A549 (cell line): Measurements from ENCODE around the gene PTCD1. TPM values are rescaled to one million over a fixed set of nuclear protein-coding genes. Genes with fewer than 3 reads are reported as not detected.

Experiments used
- BHLHE40 ChIP-seq: IDR thresholded peaks from 2 replicates; pipeline ENCODE4 v1.6.1; 2012; ENCODE audit warnings: low read depth, low read length, inconsistent platforms
- CEBPB ChIP-seq, 2 experiments: fragments of >200 bp in 1 of 2; sonication (Bioruptor Twin) in 1 of 2; formaldehyde crosslinking in 1 of 2; IDR thresholded peaks; 2 replicates each; pipeline ENCODE4 v1.6.1; 2012 to 2016
- CHD2 ChIP-seq: fragments of 150-350 bp; IDR thresholded peaks from 2 replicates; pipeline ENCODE4 v1.6.1; 2014; ENCODE audit warnings: low read length; ENCODE audit not compliant: partially characterized antibody
- EP300 ChIP-seq, 2 experiments: fragments of >200 bp; sonication (Bioruptor Twin); formaldehyde crosslinking; IDR thresholded peaks; 2 replicates in 1 of 2; 3 replicates in 1 of 2; pipeline ENCODE4 v1.6.1; 2016 to 2017
- FOSB ChIP-seq: fragments of 250-450 bp; sonication (Bioruptor Pico); IDR thresholded peaks from 2 replicates; pipeline ENCODE4 v1.5.0; 2020; ENCODE audit warnings: mild to moderate bottlenecking, moderate library complexity
- FOSL2 ChIP-seq, 2 experiments: fragments of 450-650 bp in 1 of 2; fragments of >200 bp in 1 of 2; sonication (Bioruptor Twin) in 1 of 2; formaldehyde crosslinking; IDR thresholded peaks; 2 replicates each; pipeline versions ENCODE4 v1.5.0 to v1.6.1; 2016 to 2020; ENCODE audit warnings: mild to moderate bottlenecking in 1 of 2, moderate library complexity in 1 of 2
- HES2 ChIP-seq: fragments of >200 bp; sonication (Bioruptor Twin); formaldehyde crosslinking; IDR thresholded peaks from 2 replicates; pipeline ENCODE4 v1.6.1; 2016
- JUNB ChIP-seq: fragments of >200 bp; sonication (Bioruptor Twin); formaldehyde crosslinking; IDR thresholded peaks from 2 replicates; pipeline ENCODE4 v1.6.1; 2016
- KDM5A ChIP-seq: fragments of 200-600 bp; sonication (generic); IDR thresholded peaks from 2 replicates; pipeline ENCODE4 v1.6.1; 2016; ENCODE audit warnings: antibody characterized with exemption, mild to moderate bottlenecking
- MAFK ChIP-seq: fragments of 450-650 bp; IDR thresholded peaks from 2 replicates; pipeline ENCODE4 v1.6.1; 2014; ENCODE audit not compliant: partially characterized antibody
- MAZ ChIP-seq: fragments of 150-350 bp; IDR thresholded peaks from 2 replicates; pipeline ENCODE4 v1.6.1; 2014; ENCODE audit warnings: antibody characterized with exemption, low read depth, low read length, borderline replicate concordance
- MYC ChIP-seq: IDR thresholded peaks from 2 replicates; pipeline ENCODE4 v1.6.1; 2012; ENCODE audit warnings: mild to moderate bottlenecking, inconsistent platforms, low read length, improper control_type of control experiment, borderline replicate concordance
- NR3C1 ChIP-seq: fragments of >200 bp; sonication (Bioruptor Twin); formaldehyde crosslinking; IDR thresholded peaks from 3 replicates; pipeline ENCODE4 v1.6.1; 2017
- PHF8 ChIP-seq: fragments of 200-600 bp; sonication (generic); IDR thresholded peaks from 2 replicates; pipeline ENCODE4 v1.6.1; 2016; ENCODE audit warnings: low read depth, mild to moderate bottlenecking, antibody characterized with exemption, moderate library complexity, borderline replicate concordance
- POLR2A ChIP-seq: IDR thresholded peaks from 2 replicates; pipeline ENCODE4 v1.6.1; 2012; ENCODE audit warnings: mild to moderate bottlenecking, low read length
- POLR2AphosphoS2 ChIP-seq: conservative IDR thresholded peaks from 2 replicates; pipeline ENCODE4 v1.6.1; 2012; ENCODE audit warnings: low read length, improper control_type of control experiment, inconsistent platforms
- SMC3 ChIP-seq: fragments of >200 bp; sonication (Bioruptor Twin); formaldehyde crosslinking; IDR thresholded peaks from 3 replicates; pipeline ENCODE4 v1.6.1; 2018; ENCODE audit warnings: inconsistent platforms
- TFCP2L1 ChIP-seq: fragments of 250-450 bp; sonication (Bioruptor Pico); IDR thresholded peaks from 2 replicates; pipeline ENCODE4 v1.5.0; 2021; ENCODE audit warnings: mild to moderate bottlenecking
- TP53 ChIP-seq: fragments of 250-450 bp; sonication (Bioruptor Pico); IDR thresholded peaks from 2 replicates; pipeline ENCODE4 v1.5.0; 2021; ENCODE audit warnings: mild to moderate bottlenecking, moderate library complexity
- USF2 ChIP-seq: fragments of 450-650 bp; IDR thresholded peaks from 2 replicates; pipeline ENCODE4 v1.6.1; 2014; ENCODE audit warnings: antibody characterized with exemption
- ZNF302 ChIP-seq: fragments of 250-450 bp; sonication (Bioruptor Pico); IDR thresholded peaks from 2 replicates; pipeline ENCODE4 v1.9.0; 2021; ENCODE audit warnings: inconsistent platforms, mild to moderate bottlenecking, moderate library complexity
- polyA plus RNA-seq, 4 experiments: library from polyadenylated mRNA; depleted of rRNA in 3 of 4; stranded (reverse); fragments of >200 nt; fragmentation: RNase III in 1 of 4; extraction: RNeasy Plus Mini Kit Qiagen cat#74134 plus additional on column Dnase treatment in 1 of 4; gene quantifications; 2 replicates in 3 of 4; 3 replicates in 1 of 4; pipeline ENCODE4 v1.2.3, GENCODE V29; 2011 to 2017
- TF ChIP-seq, protein P1 (sequence below): fragments of 200-600 bp; sonication (generic); IDR thresholded peaks from 2 replicates; pipeline ENCODE4 v1.6.1; 2016; ENCODE audit warnings: antibody characterized with exemption, mild to moderate bottlenecking, moderate library complexity
- TF ChIP-seq, protein P2 (sequence below): fragments of 250-450 bp; sonication (Bioruptor Pico); IDR thresholded peaks from 2 replicates; pipeline ENCODE4 v1.5.0; 2020; ENCODE audit warnings: low read depth, mild to moderate bottlenecking, moderate library complexity

PTCD1 gene
- polyA plus RNA-seq, 2 of the 4 experiments (the other 2 are of a cell fraction) = 3.9 to 5.4 TPM

GRCh38 chr7:99472561-99473314 lies 34.1 kb upstream of the PTCD1 start, which contains the start of gene ZNF789 (continued):
- no peak for TF ChIP-seq FOSL2 (IDR thresholded peaks at IDR 0.05)
- 0 out of 2 replicates have a peak, but pooled peaks have one; percentile 12 for TF ChIP-seq FOSL2 (CRISPR knock-in tag; IDR thresholded peaks at IDR 0.05)
- TF ChIP-seq PHF8 = peak; percentile 59; the same call in 1 of the 2 replicates
- no peak for TF ChIP-seq CHD2
- no peak for TF ChIP-seq EP300 (IDR thresholded peaks at IDR 0.05)
- TF ChIP-seq ZNF302 (CRISPR knock-in tag) = no peak
- 0 out of 2 replicates have a peak, but pooled peaks have one; percentile 29 for TF ChIP-seq TP53
- TF ChIP-seq POLR2AphosphoS2 = no peak
- TF ChIP-seq MAZ = no peak
- no peak for TF ChIP-seq CEBPB (IDR thresholded peaks at IDR 0.05)
- TF ChIP-seq MAFK = no peak
- TF ChIP-seq MYC = 0 out of 2 replicates have a peak, but pooled peaks have one; percentile 40
- 0 out of 2 replicates have a peak, but pooled peaks have one; percentile 30 for TF ChIP-seq KDM5A
- TF ChIP-seq TFCP2L1 = no peak
- TF ChIP-seq FOSB = no peak
- TF ChIP-seq HES2 = no peak
- no peak for TF ChIP-seq SMC3
- no peak for TF ChIP-seq JUNB
- TF ChIP-seq POLR2A = peak; percentile 55
- TF ChIP-seq, protein P1, sequence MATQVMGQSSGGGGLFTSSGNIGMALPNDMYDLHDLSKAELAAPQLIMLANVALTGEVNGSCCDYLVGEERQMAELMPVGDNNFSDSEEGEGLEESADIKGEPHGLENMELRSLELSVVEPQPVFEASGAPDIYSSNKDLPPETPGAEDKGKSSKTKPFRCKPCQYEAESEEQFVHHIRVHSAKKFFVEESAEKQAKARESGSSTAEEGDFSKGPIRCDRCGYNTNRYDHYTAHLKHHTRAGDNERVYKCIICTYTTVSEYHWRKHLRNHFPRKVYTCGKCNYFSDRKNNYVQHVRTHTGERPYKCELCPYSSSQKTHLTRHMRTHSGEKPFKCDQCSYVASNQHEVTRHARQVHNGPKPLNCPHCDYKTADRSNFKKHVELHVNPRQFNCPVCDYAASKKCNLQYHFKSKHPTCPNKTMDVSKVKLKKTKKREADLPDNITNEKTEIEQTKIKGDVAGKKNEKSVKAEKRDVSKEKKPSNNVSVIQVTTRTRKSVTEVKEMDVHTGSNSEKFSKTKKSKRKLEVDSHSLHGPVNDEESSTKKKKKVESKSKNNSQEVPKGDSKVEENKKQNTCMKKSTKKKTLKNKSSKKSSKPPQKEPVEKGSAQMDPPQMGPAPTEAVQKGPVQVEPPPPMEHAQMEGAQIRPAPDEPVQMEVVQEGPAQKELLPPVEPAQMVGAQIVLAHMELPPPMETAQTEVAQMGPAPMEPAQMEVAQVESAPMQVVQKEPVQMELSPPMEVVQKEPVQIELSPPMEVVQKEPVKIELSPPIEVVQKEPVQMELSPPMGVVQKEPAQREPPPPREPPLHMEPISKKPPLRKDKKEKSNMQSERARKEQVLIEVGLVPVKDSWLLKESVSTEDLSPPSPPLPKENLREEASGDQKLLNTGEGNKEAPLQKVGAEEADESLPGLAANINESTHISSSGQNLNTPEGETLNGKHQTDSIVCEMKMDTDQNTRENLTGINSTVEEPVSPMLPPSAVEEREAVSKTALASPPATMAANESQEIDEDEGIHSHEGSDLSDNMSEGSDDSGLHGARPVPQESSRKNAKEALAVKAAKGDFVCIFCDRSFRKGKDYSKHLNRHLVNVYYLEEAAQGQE = no peak
- TF ChIP-seq, protein P2, sequence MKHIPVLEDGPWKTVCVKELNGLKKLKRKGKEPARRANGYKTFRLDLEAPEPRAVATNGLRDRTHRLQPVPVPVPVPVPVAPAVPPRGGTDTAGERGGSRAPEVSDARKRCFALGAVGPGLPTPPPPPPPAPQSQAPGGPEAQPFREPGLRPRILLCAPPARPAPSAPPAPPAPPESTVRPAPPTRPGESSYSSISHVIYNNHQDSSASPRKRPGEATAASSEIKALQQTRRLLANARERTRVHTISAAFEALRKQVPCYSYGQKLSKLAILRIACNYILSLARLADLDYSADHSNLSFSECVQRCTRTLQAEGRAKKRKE (CRISPR knock-in tag) = no peak
- peak; percentile 98 for TF ChIP-seq USF2
- TF ChIP-seq NR3C1 = no peak
- 0 out of 2 replicates have a peak, but pooled peaks have one; percentile 2 for TF ChIP-seq BHLHE40
